OCI-LY1 (cell line): ENCODE data around the gene TMEM179B.
A peak's percentile ranks its signal among the peaks of the same experiment; 100 is the strongest.

Experiments
- H2AFZ ChIP-seq: fragments of 200-600 bp; sonication (generic), shearing (Covaris generic); 2 replicates; pipeline ENCODE4 v1.6.0; 2014; ENCODE audit warnings: antibody characterized with exemption, mild to moderate bottlenecking, low read length
- H3F3A ChIP-seq: fragments of 200-600 bp; sonication (generic), shearing (Covaris generic); 2 replicates; pipeline ENCODE4 v1.6.0; 2014; ENCODE audit warnings: mild to moderate bottlenecking, antibody characterized with exemption, low read length, moderate library complexity; ENCODE audit not compliant: insufficient read depth
- H3K27ac ChIP-seq: fragments of 200-600 bp; sonication (generic); 2 replicates; pipeline ENCODE4 v1.5.1; 2014; ENCODE audit warnings: low read length, mixed run types, mild to moderate bottlenecking, low read depth; ENCODE audit not compliant: poor library complexity, severe bottlenecking
- H3K27me3 ChIP-seq: fragments of 200-600 bp; sonication (generic); 2 replicates; pipeline ENCODE4 v1.6.0; 2014; ENCODE audit warnings: antibody characterized with exemption, mild to moderate bottlenecking, low read length, moderate library complexity; ENCODE audit not compliant: insufficient read depth
- H3K36me3 ChIP-seq: fragments of 200-600 bp; sonication (generic); 2 replicates; pipeline ENCODE4 v1.6.1; 2014; ENCODE audit warnings: mild to moderate bottlenecking, antibody characterized with exemption, low read length, moderate library complexity, mixed read lengths; ENCODE audit not compliant: insufficient read depth
- H3K4me1 ChIP-seq: fragments of 200-600 bp; sonication (generic); 2 replicates; pipeline ENCODE4 v1.5.1; 2014; ENCODE audit warnings: mild to moderate bottlenecking, low read length, moderate library complexity; ENCODE audit not compliant: insufficient read depth, severe bottlenecking
- H3K4me2 ChIP-seq: fragments of 200-600 bp; sonication (generic), shearing (Covaris generic); 2 replicates; pipeline ENCODE4 v1.6.1; 2014; ENCODE audit warnings: low read length
- H3K4me3 ChIP-seq: fragments of 200-600 bp; sonication (generic); 2 replicates; pipeline ENCODE4 v1.5.1; 2014; ENCODE audit warnings: low read length, low read depth, mild to moderate bottlenecking, mixed read lengths; ENCODE audit not compliant: poor library complexity, severe bottlenecking
- H3K79me2 ChIP-seq: fragments of 200-600 bp; shearing (Covaris generic); 2 replicates; pipeline ENCODE4 v1.6.1; 2016; ENCODE audit warnings: mixed run types, low read length, mixed read lengths; ENCODE audit not compliant: insufficient read depth
- H3K9ac ChIP-seq: fragments of 200-600 bp; sonication (generic), shearing (Covaris generic); 2 replicates; pipeline ENCODE4 v1.6.1; 2014; ENCODE audit warnings: mild to moderate bottlenecking, low read length, mixed read lengths
- H3K9me2 ChIP-seq: fragments of 200-600 bp; sonication (generic), shearing (Covaris generic); 2 replicates; pipeline ENCODE4 v1.6.1; 2014; ENCODE audit warnings: low read depth, mild to moderate bottlenecking, low read length, mixed read lengths
- H3K9me3 ChIP-seq: fragments of 200-600 bp; shearing (Covaris generic); 2 replicates; pipeline ENCODE4 v1.6.1; 2014; ENCODE audit warnings: low read length, mixed read lengths
- H4K20me1 ChIP-seq: fragments of 200-600 bp; sonication (generic), shearing (Covaris generic); 2 replicates; pipeline ENCODE4 v1.6.0; 2016; ENCODE audit warnings: mild to moderate bottlenecking, low read length; ENCODE audit not compliant: insufficient read depth
- EZH2 ChIP-seq: fragments of 200-600 bp; sonication (generic), shearing (Covaris generic); IDR thresholded peaks from 2 replicates; pipeline ENCODE4 v1.8.0; 2017; ENCODE audit warnings: borderline replicate concordance, mixed run types, mild to moderate bottlenecking, antibody characterized with exemption, low read length, moderate library complexity, mixed read lengths
- TF ChIP-seq, protein P1 (sequence below): fragments of 200-600 bp; sonication (generic), shearing (Covaris generic); IDR thresholded peaks from 2 replicates; pipeline ENCODE4 v1.5.1; 2017; ENCODE audit warnings: mild to moderate bottlenecking, antibody characterized with exemption, low read length, moderate library complexity, mixed read lengths

Gene TMEM179B

DNA sequence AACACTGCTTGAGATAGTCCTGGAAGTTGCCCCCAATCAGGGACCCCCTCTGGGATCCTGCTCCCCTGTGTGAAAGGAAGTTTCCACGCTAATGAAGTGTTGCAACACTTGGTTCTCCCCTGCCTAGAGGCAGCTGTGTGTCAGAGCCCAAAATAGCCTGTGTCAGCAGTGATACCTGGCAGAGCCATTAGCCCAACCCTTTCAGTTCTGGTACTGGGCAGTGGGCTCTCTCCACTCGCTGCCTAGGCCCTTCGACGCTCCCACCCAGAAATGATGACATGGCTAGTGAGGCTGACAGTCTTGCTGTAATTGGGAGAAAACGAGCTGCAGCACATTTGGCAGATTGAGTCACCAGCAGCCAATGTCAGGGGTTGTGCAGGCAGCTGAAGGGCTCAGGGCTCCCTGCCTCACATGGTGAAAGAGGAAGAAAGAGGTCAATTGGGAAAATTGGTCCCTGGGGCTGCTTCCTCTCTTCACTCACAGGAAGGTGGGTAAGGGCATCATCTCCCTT, 19.5 kb downstream of the TMEM179B start:
- Histone ChIP-seq H3K4me1 (peaks cover 36% of the 10 kb centered on the region), H3K27me3 (no peaks in the 10 kb centered on the region), H3K4me3 (peak overlapping the region; percentile 97), H3K27ac (peak overlapping the region; percentile 76), H3K79me2 (peaks cover 17% of the 10 kb centered on the region), H3K4me2 (peak overlapping the region; percentile 89), H3K36me3 (peaks cover 20% of the 10 kb centered on the region), H3K9me3 (no peaks in the 10 kb centered on the region), H3K9me2 (no peaks in the 10 kb centered on the region), H3F3A (no peaks in the 10 kb centered on the region), H2AFZ (no peak overlapping the region), H4K20me1 (no peaks in the 10 kb centered on the region), H3K9ac (peak overlapping the region; percentile 87)
- TF ChIP-seq, protein P1, sequence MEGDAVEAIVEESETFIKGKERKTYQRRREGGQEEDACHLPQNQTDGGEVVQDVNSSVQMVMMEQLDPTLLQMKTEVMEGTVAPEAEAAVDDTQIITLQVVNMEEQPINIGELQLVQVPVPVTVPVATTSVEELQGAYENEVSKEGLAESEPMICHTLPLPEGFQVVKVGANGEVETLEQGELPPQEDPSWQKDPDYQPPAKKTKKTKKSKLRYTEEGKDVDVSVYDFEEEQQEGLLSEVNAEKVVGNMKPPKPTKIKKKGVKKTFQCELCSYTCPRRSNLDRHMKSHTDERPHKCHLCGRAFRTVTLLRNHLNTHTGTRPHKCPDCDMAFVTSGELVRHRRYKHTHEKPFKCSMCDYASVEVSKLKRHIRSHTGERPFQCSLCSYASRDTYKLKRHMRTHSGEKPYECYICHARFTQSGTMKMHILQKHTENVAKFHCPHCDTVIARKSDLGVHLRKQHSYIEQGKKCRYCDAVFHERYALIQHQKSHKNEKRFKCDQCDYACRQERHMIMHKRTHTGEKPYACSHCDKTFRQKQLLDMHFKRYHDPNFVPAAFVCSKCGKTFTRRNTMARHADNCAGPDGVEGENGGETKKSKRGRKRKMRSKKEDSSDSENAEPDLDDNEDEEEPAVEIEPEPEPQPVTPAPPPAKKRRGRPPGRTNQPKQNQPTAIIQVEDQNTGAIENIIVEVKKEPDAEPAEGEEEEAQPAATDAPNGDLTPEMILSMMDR: no peak
- no peak for TF ChIP-seq EZH2

DNA sequence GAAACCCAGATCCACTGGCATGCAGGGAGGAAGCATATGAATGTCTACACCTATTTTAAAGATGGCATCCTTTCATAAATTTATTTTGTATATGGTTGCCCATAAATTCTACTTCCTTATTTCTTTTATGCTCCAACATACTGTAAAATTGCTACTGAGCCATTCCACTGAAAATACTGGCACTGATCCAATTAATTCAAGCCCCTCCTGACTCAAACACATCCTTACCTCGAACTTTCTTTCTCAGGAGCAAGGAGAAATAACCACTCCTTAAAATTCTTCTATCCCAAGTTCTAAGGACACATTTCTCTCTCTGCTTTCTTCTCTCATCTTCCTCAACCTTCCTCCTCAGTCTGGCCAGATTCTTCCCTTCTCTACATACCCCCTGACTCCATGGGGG, 23.5 kb downstream of the TMEM179B start:
- TF ChIP-seq, protein P1: no peak
- no peak for TF ChIP-seq EZH2
- Histone ChIP-seq H3K79me2 (no peaks in the 10 kb centered on the region), H3K4me3 (no peak overlapping the region), H3K9me2 (no peaks in the 10 kb centered on the region), H3K9me3 (no peaks in the 10 kb centered on the region), H3K4me2 (no peak overlapping the region), H3K27ac (no peak overlapping the region), H3K27me3 (no peaks in the 10 kb centered on the region), H4K20me1 (no peaks in the 10 kb centered on the region), H3K9ac (no peak overlapping the region), H3K4me1 (peaks cover 21% of the 10 kb centered on the region), H3K36me3 (peaks cover 7% of the 10 kb centered on the region; the same call in 1 of the 2 replicates), H2AFZ (no peak overlapping the region), H3F3A (no peaks in the 10 kb centered on the region)

DNA sequence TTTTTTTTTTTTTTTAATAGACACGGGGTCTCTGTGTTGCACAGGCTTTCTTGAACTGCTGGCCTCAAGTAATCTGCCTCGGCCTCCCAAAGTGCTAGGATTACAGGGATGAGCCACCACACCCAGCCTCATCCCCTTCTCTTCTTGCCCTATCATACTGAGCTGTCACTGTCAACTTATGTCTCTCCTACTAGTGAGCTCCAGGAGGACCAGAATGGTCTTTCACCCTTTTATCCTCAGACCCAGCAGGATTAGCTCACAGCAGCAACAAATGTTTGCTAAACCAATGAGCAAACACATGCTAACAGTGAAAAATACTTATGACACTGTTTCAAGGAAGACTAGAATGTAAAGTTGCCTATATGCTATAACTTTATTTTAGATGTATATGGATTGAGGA, 24.5 kb downstream of the TMEM179B start:
- Histone ChIP-seq H3K4me3 (no peak overlapping the region), H3K9me3 (no peaks in the 10 kb centered on the region), H3K36me3 (peaks cover 11% of the 10 kb centered on the region), H2AFZ (no peak overlapping the region), H3F3A (no peaks in the 10 kb centered on the region), H3K4me1 (peaks cover 14% of the 10 kb centered on the region), H3K79me2 (no peaks in the 10 kb centered on the region), H3K27me3 (no peaks in the 10 kb centered on the region), H3K9me2 (no peaks in the 10 kb centered on the region), H3K9ac (no peak overlapping the region), H3K27ac (no peak overlapping the region), H4K20me1 (no peaks in the 10 kb centered on the region), H3K4me2 (no peak overlapping the region)
- no peak for TF ChIP-seq EZH2
- TF ChIP-seq, protein P1: no peak
